ENCODE measurements around the gene ATF1.

ATF1 gene

GRCh38 chr12:50786498-50787231, 22.8 kb downstream of the ATF1 start:
- no peak overlapping the region for H3K4me3 ChIP-seq (ENCODE audit: low read depth, low read length)
- in situ Hi-C loops (cut with HindIII; ENCODE audit: low sequenced_read_pairs), result no loop called here
- TF ChIP-seq CTCF (IDR thresholded peaks at IDR 0.05; ENCODE audit: low read depth, low read length, missing control alignments), result no peak
- DNase-seq (ENCODE audit: low read depth), result peak; percentile 85

- TF ChIP-seq CTCF (IDR thresholded peaks at IDR 0.05; ENCODE audit: low read depth, low read length, missing control alignments), result no peak
- no peak for DNase-seq (ENCODE audit: low read depth)
- no peak overlapping the region for H3K4me3 ChIP-seq (ENCODE audit: low read depth, low read length)
- in situ Hi-C loops (cut with HindIII; ENCODE audit: low sequenced_read_pairs), result no loop called here
Observed at GRCh38 chr12:50787618-50788017, 23.7 kb downstream of the ATF1 start.

GRCh38 chr12:50788561-50788960, 24.7 kb downstream of the ATF1 start:
- in situ Hi-C loops (cut with HindIII; ENCODE audit: low sequenced_read_pairs), result no loop called here
- DNase-seq (ENCODE audit: low read depth), result peak; percentile 85
- no peak for TF ChIP-seq CTCF (IDR thresholded peaks at IDR 0.05; ENCODE audit: low read depth, low read length, missing control alignments)
- H3K4me3 ChIP-seq (ENCODE audit: low read depth, low read length), result no peak overlapping the region

GRCh38 chr12:50790081-50790480, 26.2 kb downstream of the ATF1 start:
- DNase-seq (ENCODE audit: low read depth), result no peak
- TF ChIP-seq CTCF (IDR thresholded peaks at IDR 0.05; ENCODE audit: low read depth, low read length, missing control alignments), result no peak
- in situ Hi-C loops (cut with HindIII; ENCODE audit: low sequenced_read_pairs), result no loop called here
- no peak overlapping the region for H3K4me3 ChIP-seq (ENCODE audit: low read depth, low read length)

GRCh38 chr12:50799908-50800307, 36.0 kb downstream of the ATF1 start:
- no peak overlapping the region for H3K4me3 ChIP-seq (ENCODE audit: low read depth, low read length)
- no peak for DNase-seq (ENCODE audit: low read depth)
- in situ Hi-C loops (cut with HindIII; ENCODE audit: low sequenced_read_pairs), result no loop called here
- no peak for TF ChIP-seq CTCF (IDR thresholded peaks at IDR 0.05; ENCODE audit: low read depth, low read length, missing control alignments)

- no peak for DNase-seq (ENCODE audit: low read depth)
- no peak overlapping the region for H3K4me3 ChIP-seq (ENCODE audit: low read depth, low read length)
- in situ Hi-C loops (cut with HindIII; ENCODE audit: low sequenced_read_pairs), result no loop called here
- no peak for TF ChIP-seq CTCF (IDR thresholded peaks at IDR 0.05; ENCODE audit: low read depth, low read length, missing control alignments)
Observed at GRCh38 chr12:50803230-50803875, 39.5 kb downstream of the ATF1 start.

Data from astrocyte of the cerebellum (primary cell).